ENCODE results near the gene ZSWIM7.
"Not testable (repeated sequence)": the region's sequence is repeated elsewhere in the genome, so short reads cannot be mapped to it uniquely, and the experiment has no call there.

Gene ZSWIM7

GRCh38 chr17:15998031-15998562 is 1.4 kb downstream of the ZSWIM7 start:
- DNase-seq (ENCODE audit: low spot score): no peak

- no peak for DNase-seq (ENCODE audit: low spot score)
These were observed 3.2 kb downstream of the ZSWIM7 start for GRCh38 chr17:15996322-15996721.

GRCh38 chr17:15981646-15982580 is 17.6 kb downstream of the ZSWIM7 start:
- no peak for DNase-seq (ENCODE audit: low spot score)

GRCh38 chr17:15981208-15981607 is 18.3 kb downstream of the ZSWIM7 start:
- no peak for DNase-seq (ENCODE audit: low spot score)

- DNase-seq (ENCODE audit: low spot score): not testable (repeated sequence)
These were observed 20.5 kb downstream of the ZSWIM7 start for GRCh38 chr17:15979013-15979412.

- DNase-seq (ENCODE audit: low spot score): no peak
These were observed 20.9 kb downstream of the ZSWIM7 start for GRCh38 chr17:15978606-15979005.

- DNase-seq (ENCODE audit: low spot score): no peak
These were observed 21.6 kb downstream of the ZSWIM7 start for GRCh38 chr17:15977894-15978293.

GRCh38 chr17:15973834-15974233 is 25.7 kb downstream of the ZSWIM7 start:
- no peak for DNase-seq (ENCODE audit: low spot score)

- no peak for DNase-seq (ENCODE audit: low spot score)
These were observed 26.5 kb downstream of the ZSWIM7 start for GRCh38 chr17:15973016-15973415.

- no peak for DNase-seq (ENCODE audit: low spot score)
These were observed 27.0 kb downstream of the ZSWIM7 start for GRCh38 chr17:15972497-15972951.

- DNase-seq (ENCODE audit: low spot score): no peak
These were observed 27.6 kb downstream of the ZSWIM7 start for GRCh38 chr17:15971882-15972281.

- no peak for DNase-seq (ENCODE audit: low spot score)
These were observed 28.3 kb downstream of the ZSWIM7 start for GRCh38 chr17:15971098-15971678.

GRCh38 chr17:15970500-15970899 is 29.0 kb downstream of the ZSWIM7 start:
- no peak for DNase-seq (ENCODE audit: low spot score)

GRCh38 chr17:15969463-15969862 is 30.0 kb downstream of the ZSWIM7 start:
- DNase-seq (ENCODE audit: low spot score): no peak

GRCh38 chr17:15967706-15968399 is 31.7 kb downstream of the ZSWIM7 start:
- DNase-seq (ENCODE audit: low spot score): no peak

GRCh38 chr17:15966879-15967248 is 32.6 kb downstream of the ZSWIM7 start:
- DNase-seq (ENCODE audit: low spot score): no peak

- DNase-seq (ENCODE audit: low spot score): peak; percentile 63
These were observed 33.2 kb downstream of the ZSWIM7 start for GRCh38 chr17:15966183-15966878.

GRCh38 chr17:15965528-15965927 is 34.0 kb downstream of the ZSWIM7 start:
- DNase-seq (ENCODE audit: low spot score): no peak

- DNase-seq (ENCODE audit: low spot score): no peak
These were observed 35.8 kb downstream of the ZSWIM7 start for GRCh38 chr17:15963670-15964110.

GRCh38 chr17:15958484-15958854 is 41.0 kb downstream of the ZSWIM7 start:
- DNase-seq (ENCODE audit: low spot score): no peak

- DNase-seq (ENCODE audit: low spot score): no peak
These were observed 41.7 kb downstream of the ZSWIM7 start for GRCh38 chr17:15957608-15958307.

Data from putamen (tissue), 1 donor.